Thyroid gland (tissue), 4 donors: ENCODE data around the gene NRG4.

ENCODE experiments used
- POLR2A ChIP-seq, 2 donors: fragments of 450-650 bp; IDR thresholded peaks; one replicate each; pipeline ENCODE4 v1.6.1; 2017; ENCODE audit warnings: antibody characterized with exemption in 2 of 2, mild to moderate bottlenecking in 2 of 2, moderate library complexity in 1 of 2
- TF ChIP-seq, protein P1 (sequence below), 6 experiments: fragments of 200-600 bp in 3 of 6; fragments of 450-650 bp in 3 of 6; sonication (generic) in 3 of 6; IDR thresholded peaks; one replicate each; pipeline ENCODE4 v1.5.1; 2016 to 2019; ENCODE audit warnings: antibody characterized with exemption in 6 of 6, mild to moderate bottlenecking in 2 of 6, inconsistent platforms in 1 of 6, moderate library complexity in 1 of 6

DNA sequence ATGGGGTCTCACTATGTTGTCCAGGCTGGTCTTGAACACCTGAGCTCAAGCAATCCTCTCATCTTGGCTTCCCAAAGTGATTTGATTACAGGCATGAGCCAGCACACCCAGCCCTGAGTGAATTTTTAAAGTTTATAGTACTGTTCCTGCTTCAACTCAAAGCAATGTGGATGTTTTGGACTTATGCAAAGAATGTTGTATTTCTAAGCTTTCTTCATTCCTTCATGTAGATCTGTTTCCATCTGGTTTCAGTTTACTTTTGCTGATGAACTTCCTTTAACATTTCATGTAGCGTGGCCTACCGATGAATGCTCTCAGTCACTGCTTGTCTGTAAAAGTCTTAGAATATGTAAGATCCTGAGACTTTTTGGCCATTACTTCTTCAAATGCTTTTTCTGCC is 23.2 kb downstream of the NRG4 start:
- TF ChIP-seq, protein P1, sequence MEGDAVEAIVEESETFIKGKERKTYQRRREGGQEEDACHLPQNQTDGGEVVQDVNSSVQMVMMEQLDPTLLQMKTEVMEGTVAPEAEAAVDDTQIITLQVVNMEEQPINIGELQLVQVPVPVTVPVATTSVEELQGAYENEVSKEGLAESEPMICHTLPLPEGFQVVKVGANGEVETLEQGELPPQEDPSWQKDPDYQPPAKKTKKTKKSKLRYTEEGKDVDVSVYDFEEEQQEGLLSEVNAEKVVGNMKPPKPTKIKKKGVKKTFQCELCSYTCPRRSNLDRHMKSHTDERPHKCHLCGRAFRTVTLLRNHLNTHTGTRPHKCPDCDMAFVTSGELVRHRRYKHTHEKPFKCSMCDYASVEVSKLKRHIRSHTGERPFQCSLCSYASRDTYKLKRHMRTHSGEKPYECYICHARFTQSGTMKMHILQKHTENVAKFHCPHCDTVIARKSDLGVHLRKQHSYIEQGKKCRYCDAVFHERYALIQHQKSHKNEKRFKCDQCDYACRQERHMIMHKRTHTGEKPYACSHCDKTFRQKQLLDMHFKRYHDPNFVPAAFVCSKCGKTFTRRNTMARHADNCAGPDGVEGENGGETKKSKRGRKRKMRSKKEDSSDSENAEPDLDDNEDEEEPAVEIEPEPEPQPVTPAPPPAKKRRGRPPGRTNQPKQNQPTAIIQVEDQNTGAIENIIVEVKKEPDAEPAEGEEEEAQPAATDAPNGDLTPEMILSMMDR (IDR thresholded peaks at IDR 0.05): no peak
- TF ChIP-seq POLR2A (IDR thresholded peaks at IDR 0.05): no peak
